GM18868 (cell line): ENCODE measurements around the gene RPS21.
"Not testable (repeated sequence)": the region's sequence is repeated elsewhere in the genome, so short reads cannot be mapped to it uniquely, and the experiment has no call there.

ENCODE experiments used
- ATAC-seq: cut with Tn5 transposase; IDR thresholded peaks from one replicate; pipeline ENCODE4 v1.9.1; 2021; ENCODE audit warnings: mild to moderate bottlenecking, moderate library complexity; ENCODE audit not compliant: unreplicated experiment

Gene RPS21

GRCh38 chr20:62364911-62365736, 21.8 kb upstream of the RPS21 start:
- no peak for ATAC-seq

DNA sequence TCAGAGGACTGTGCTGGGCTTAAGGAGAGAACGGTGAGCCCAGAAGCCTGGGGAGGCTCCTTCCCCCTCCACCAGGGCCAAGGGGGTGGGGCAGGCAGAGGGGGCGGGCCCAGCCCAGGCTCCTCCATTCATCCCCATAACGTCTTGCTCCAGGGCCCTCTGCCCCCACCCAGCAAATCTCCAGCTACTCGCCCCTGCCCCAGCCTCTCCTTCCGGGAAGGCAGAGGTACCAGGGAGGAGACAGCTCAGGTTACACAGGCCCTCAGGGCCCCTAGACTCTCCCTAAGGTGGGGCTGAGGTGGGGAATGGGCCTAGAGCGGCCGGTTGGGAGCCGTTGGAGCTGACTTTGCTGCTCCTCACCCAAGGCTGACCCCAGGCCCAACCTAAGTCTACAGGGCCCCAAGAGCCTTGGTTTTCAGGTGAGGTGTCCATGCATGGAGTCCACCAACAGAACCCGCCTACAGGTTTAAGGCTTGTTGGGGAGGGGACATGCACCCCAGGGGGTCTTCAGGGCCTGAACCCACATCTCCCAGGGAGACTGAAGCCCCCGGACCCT, 21.0 kb upstream of the RPS21 start:
- no peak for ATAC-seq

DNA sequence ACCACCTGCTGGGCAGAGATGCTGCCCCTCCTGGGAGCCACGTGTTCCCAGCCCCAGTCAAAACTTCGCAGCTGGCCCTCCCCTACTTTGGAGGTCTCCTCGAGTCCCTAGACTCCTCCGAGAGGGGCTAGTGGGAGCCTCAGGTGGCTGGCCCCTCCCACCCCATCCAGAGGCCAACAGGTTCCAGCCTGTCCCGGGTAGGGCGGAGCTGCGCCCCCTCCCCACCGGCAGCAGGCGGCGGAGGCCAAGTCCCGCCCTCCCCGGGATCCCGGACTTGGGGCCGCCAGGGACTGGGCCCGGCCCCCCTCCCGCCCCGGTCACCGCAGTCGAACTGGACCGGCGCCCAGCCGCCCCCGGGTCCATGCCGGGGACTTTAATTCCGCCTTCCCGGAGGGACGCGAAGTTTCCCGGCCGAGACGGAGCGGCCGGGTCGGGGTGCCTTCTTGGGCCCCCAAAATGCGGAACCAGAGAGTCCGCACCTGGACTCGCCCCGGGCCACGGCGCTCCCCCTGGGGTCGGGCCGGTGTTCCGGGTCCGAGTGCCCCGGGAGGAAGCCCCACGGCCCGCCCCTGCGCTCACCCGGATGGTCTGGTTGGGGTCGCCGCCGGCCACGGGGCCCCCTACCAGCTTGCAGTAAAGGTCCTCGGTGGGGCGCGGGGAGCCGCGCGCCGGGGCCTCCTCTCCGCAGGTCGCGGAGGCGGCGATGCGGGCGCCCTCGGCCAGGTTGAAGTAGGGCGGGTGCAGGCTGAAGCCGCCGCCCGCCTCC, 20.4 kb upstream of the RPS21 start:
- ATAC-seq = no peak

DNA sequence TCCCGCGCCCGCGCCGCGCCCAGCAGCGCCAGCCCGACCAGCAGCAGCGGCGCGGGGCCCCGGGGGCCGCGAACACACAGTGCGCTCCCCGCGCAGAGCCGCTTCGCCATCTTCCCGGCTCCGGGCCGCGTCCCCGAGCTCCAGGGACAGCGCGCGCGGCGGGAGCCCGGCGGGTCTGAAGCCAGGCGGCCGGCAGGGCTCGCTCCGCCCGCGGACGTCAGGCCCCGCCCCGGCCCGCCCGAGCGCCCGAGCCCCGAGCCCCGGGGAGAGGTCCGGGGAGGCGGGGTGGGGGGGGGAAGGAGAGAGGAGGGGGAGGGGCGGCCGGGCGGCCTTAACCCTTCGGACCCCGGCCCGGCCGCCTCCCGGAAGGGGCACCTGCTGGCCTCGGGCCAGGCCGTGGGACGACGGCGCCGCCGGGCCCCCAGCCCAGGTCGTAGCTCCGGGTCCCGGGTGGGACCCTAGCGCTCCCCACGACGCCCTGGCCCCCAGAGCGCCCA, 19.7 kb upstream of the RPS21 start, which contains the start of gene LAMA5:
Gene LAMA5 (minus strand): TSS at position 177 of the 497 bp plus-strand sequence. CDS start 67 bp downstream, at position 110.
- no peak for ATAC-seq

DNA sequence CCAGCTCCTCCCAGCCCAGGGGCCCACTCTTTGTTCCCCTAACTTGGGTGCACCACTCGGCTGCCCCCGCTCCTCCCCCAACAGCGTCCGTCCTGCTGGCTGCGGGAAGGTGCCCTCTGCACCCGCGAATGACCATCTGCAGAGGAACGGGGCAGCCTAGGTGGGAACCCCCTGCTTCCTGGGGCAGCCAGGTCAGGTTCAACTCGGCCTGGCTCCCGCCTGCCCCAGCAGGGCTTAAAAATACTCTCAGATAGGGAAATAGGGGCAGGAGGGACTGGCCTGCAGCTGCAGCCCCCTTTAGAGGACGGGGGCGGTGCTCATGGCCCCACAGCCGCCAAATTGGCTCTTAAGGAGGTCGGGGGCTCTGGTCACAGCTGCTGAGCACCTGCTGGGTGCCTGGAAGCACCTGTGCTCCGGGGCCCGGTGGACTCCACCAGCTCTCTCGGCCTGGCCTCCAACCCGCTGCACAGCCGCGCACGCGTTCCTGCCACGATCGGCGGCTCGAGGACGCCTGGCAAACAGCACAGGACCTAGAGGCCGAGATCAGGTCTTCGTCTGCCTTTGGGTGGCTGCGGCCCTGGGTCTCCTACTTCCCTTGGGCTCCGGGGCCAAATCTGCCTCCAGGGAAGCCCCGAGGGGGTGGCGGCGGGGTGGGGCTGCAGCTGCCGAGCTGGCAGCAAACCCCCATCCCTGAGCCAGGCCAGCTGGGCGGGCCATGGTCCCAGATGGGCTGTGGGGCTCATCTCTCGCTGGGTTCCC, 19.1 kb upstream of the RPS21 start:
- no peak for ATAC-seq

DNA sequence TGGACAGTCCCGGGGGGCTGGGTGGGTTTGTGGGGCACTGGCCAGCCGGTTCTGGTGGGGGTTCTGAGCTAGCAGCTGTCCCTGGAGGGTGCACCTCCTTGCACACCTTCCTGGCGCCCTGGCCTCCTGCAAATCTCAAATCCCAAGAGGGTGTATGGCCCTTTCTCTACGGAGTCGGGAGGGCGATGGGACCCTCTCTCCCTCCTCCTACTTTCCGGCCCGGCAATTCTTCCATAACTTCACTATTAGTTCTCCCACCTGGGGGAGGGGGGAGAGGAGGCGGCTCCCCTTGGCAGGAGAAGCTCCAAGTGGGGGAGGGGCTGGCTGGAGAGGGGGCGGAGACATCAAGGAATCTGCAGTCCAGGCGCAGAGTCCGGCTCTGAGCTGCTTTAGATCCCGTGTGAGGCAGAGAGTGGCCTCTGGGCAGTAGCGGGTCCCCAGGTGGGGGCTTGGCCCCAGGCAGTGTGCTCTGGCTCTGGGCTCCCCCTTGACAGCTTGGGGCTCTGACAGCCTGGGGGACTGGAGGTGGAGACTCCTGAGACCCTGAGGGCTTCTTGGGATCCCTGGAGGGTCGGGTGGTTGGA, 18.4 kb upstream of the RPS21 start:
- no peak for ATAC-seq

GRCh38 chr20:62368976-62369814, 17.7 kb upstream of the RPS21 start:
- ATAC-seq = no peak

- ATAC-seq = no peak
These were observed 17.1 kb upstream of the RPS21 start for GRCh38 chr20:62369815-62370114.

- ATAC-seq = no peak
These were observed 16.6 kb upstream of the RPS21 start for GRCh38 chr20:62370115-62370806.

- no peak for ATAC-seq
These were observed 15.9 kb upstream of the RPS21 start for GRCh38 chr20:62370807-62371587.

DNA sequence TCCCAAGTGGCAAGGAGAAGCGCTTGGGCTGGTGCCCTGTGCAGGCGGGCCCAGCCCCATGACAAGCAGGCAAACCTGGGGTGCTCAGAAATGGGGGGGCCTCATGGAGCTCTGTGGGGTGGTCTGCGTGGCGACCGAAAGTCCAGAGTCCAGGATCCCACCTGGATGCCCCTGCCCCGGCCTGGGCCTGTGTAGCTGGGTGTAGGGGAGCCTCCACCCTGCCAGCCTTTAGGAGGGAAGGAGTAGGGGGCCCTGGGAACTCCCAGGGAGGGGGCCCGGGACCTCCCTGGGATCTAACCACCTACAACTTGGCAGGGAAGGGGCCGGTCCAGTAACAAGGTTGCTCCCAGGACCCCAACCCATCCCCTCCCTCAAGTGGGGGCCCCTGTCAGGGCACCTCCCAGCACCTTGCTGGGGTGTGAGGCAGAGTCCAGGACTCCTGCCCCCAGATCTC, 15.3 kb upstream of the RPS21 start:
- ATAC-seq = no peak

DNA sequence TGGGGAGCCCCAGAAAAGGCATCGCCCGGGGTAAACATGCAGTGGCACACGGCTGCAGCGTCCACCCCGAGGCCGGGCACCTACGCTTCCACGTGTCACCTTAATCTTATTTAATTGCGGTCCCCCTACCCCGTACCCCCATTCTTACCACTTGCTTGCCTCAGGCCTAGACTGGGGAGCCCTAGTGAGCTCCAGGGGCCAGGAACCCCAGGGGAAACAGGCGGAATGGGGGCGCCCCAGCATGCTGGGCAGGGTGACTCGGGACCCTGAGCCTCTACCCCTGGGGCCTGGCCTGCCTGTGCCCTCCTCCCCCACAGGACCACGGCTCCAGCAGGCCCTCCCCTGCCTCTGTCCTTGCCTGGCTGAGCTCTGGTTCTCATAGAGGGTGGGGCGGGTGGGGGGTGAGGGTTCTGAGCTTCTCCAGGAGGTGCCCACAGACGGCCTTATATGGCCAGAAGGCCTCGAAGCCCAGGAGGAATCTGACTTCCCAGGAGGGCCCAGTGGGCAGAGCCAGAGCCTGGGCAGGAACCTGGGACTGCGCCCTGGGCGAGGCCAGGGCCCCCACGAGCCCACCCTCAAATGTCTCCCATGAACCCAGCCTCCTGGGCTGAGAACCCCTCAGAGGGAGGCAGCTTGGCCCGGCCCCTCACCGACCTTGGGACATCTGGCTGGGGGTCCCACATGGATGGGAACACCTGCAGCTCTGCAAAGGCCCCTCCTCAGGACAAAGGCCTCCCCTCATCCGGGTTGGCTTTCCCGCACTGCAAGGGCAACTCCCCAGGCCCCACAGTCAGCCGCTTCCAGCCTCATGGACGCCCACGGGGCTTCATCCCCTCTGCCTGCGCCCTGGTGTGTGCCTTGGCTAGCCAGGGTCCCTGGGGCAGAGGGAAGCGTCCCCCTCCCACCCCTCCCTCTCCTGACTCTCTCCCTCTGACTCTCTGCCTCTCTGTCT, 14.6 kb upstream of the RPS21 start:
- no peak for ATAC-seq

DNA sequence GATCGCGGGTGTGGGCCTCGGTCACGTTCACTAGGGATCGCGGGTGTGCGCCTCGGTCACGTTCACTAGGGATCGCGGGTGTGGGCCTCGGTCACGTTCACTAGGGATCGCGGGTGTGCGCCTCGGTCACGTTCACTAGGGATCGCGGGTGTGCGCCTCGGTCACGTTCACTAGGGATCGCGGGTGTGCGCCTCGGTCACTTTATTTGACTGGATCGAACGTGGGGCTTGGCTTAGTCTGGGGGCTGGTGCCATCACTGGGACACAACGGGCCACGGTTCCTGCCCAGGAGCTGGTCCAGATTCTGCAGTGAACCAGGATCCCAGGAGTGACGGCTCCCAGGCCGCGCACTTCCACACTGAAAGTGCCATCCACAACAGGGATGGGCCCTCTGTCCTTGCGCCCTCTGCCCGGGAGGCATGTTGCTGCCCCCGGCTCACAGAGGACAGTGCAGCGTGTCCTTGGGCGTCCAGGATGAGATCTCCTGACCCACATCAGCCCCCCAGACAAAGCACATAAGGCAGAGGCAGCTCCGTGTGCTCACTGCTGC, 13.2 kb upstream of the RPS21 start:
- not testable (repeated sequence) for ATAC-seq

DNA sequence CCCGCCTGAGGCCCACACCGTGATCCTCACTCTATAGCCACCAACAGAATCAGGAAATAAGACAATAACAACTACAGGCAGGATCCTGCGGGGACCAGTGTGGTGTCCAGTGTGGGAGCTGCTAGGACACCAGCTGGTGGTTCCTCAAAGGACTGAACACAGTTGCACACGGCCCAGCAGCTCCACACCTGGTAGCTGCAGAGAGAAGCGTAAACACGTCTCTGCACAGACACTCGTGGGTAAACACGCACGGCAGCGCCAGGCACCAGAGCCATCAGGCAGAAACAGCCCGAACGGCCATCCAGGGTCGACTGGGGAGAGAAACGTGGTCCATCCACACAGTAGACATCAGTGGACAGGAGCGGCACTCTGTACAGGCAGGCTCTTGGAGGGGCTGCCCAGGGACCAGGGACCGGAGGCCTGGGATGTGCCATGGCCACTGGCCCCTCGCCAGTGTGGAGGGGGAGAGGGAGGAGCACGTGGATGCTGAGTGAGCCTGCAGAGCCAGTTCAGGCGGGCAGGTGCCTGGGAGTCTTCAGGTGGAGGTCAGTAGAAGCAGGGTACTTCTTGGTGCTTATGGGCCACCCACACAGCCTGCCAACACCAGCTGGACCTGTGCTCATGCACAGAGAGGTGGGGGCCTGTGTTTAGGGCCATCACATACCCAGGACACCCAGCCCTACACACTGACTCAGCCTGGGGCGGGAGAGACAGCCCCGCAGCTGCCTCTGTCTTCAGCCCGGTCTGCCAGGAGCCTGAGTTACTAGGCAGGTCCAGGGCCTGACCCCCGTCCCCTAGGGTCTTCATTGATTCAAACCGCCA, 12.4 kb upstream of the RPS21 start:
- no peak for ATAC-seq

DNA sequence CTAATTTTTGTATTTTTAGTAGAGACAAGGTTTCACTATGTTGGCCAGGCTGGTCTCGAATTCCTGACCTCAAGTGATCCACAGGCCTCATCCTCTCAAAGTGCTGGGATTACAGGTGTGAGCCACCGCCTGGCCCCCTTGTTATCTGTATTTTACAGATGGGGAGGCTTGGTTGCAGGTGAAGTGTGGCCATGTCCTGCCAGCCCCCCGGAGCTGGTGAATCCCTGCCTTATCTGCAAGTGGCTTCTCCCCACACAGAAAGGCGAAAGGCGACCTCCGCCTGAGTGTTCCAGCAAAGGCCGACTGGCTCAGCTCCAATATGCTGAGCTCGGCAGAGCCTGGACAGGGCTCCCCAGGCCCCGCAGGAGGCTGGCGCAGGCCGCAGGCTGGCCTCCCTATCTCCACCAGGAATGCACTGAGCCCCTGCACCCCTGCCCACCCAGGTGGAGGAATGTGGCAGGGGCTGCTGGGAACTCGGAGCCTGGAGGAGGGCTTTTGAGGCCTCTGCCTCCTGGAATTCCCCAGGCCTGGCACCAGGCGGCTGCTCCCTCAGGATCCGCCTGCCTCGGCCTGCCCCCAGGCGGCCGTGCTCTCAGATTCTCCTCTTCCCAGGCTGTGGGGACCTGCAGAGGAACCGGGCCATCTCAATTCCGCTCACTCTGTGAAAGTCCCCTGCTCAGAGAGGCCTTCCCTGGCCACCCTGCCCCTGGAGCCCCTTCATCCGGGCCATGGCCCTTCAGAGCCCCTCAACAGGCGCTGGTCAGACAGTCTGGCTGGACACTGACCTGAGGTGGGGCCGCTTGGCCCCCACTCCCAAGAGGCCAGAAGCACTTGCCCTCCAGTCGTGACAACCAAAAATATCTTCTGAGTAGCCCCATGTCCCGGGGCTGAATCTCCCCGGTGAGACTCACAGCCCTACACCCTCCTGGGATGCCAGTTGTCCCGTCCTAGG, 10.5 kb upstream of the RPS21 start:
- no peak for ATAC-seq
